Measurements from ENCODE around the gene GMPR.
"Not testable (repeated sequence)": the region's sequence is repeated elsewhere in the genome, so short reads cannot be mapped to it uniquely, and the experiment has no call there.

GMPR gene

DNA sequence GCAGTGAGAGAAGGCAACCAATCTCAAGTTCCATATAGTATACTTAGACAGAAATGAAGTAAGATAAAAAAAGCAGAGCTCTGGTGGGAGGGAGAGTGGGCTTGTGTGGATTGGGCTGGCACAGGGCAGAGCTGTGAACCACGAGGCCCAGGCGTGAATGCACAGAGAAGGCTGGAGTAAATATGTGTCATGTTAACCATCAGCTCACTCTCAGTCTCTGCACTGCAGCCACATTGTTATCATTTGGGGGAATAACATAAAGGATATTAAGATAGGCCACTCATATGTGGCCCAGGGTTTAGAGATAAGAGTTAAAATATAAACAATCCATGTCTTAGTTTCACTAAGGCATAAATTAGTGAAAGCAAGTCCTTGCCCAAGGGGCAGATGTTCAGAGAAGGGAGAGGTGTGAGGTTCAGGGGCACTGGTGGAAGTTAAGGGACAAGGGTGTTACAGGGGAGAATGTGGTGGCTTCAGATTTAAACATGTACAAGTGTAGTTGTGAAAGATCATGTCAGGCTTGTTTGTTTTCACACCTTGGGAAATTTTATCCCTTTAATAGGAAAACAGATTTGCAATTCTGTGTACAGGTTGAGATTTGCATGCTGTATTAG, 14.4 kb downstream of the GMPR start:
- TF ChIP-seq, protein P1, sequence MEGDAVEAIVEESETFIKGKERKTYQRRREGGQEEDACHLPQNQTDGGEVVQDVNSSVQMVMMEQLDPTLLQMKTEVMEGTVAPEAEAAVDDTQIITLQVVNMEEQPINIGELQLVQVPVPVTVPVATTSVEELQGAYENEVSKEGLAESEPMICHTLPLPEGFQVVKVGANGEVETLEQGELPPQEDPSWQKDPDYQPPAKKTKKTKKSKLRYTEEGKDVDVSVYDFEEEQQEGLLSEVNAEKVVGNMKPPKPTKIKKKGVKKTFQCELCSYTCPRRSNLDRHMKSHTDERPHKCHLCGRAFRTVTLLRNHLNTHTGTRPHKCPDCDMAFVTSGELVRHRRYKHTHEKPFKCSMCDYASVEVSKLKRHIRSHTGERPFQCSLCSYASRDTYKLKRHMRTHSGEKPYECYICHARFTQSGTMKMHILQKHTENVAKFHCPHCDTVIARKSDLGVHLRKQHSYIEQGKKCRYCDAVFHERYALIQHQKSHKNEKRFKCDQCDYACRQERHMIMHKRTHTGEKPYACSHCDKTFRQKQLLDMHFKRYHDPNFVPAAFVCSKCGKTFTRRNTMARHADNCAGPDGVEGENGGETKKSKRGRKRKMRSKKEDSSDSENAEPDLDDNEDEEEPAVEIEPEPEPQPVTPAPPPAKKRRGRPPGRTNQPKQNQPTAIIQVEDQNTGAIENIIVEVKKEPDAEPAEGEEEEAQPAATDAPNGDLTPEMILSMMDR (IDR thresholded peaks at IDR 0.05; ENCODE audit: low read depth, low read length): no peak
- H3K4me3 ChIP-seq (ENCODE audit: low read depth, low read length): no peak overlapping the region

DNA sequence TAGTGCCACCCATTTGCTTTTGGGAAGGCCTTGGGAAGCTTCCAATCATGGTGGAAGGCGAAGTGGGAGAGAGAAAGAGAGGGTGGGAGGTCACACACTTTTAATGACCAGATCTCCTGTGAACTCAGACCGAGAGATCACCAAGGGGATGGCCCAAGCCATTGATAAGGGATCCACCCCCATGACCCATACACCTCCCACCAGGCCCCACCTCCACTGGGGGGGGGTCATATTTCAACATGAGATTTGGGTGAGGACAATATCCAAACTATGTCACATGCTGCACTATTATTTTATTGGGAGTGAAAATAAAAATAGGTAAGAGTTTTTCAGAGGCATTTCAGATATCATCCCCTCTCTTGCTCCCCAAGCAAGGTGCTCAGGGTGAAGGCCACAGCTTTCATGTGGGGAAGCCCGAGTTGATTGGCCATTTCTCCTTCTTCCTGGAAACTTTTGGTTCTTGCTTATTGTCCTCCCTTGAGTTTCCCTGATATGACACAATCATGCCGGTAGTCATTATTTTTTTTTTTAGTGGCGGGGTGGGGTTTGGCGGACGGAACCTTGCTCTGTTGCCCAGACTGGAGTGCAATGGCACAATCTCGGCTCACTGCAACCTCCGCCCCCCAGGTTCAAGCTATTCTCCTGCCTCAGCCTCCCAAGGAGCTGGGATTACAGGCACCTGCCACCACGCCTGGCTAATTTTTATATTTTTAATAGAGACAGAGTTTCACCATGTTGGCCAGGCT, 15.2 kb downstream of the GMPR start:
- H3K4me3 ChIP-seq (ENCODE audit: low read depth, low read length): no peak overlapping the region
- TF ChIP-seq, protein P1 (IDR thresholded peaks at IDR 0.05; ENCODE audit: low read depth, low read length): no peak

DNA sequence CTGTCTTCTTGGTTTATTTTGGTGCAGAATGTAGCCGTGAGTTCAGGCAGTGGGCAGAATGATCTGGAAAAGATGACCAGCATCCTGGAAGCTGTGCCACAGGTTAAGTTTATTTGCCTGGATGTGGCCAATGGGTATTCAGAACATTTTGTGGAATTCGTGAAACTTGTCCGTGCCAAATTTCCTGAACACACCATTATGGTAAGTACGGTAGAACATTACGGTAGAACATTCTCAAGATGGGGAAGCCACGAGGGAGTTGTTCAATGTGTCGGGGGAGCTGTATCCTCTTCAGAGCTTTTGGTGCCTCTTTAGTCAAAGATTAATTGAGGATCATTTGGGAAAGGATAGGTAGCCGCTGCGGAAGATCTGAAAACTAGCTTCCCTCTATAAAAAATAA, 16.1 kb downstream of the GMPR start:
- H3K4me3 ChIP-seq (ENCODE audit: low read depth, low read length): no peak overlapping the region
- TF ChIP-seq, protein P1 (IDR thresholded peaks at IDR 0.05; ENCODE audit: low read depth, low read length): no peak

GRCh38 chr6:16256781-16257180, 18.4 kb downstream of the GMPR start:
- TF ChIP-seq, protein P1 (IDR thresholded peaks at IDR 0.05; ENCODE audit: low read depth, low read length): no peak
- no peak overlapping the region for H3K4me3 ChIP-seq (ENCODE audit: low read depth, low read length)

DNA sequence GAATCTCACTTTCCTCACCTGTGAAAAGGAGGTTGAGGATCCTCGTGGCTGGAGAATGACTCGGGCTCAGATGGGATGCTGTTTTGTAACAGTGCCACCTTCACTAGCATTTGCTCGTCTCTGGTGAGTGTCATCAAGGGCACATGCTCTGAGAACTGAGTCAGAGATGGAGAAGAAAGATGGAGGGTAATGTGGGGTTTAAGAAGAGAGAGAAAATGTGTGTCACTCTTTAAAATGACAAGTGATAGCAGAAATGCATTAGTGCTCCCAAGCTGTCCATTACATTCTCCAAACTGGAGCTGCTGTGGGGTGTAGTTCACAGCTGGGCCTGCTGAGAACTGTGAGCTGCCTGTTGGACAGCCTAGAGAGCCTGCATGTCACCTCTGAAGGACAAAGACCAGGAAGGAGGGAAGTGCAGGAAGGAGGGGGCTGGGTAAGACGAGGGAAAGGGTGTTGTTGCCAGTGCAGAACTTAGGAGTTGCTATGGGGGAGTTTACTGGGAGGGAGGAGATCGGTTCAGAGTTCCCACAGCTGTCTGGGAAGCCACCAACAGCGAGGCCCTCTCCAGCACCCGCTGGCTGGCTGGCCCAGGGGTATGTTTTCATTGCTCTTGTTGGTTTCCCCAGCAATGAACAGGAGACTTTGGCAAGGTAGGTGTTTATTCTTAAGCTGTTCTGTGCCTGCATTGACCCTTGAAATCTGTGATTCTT, 19.8 kb downstream of the GMPR start:
- TF ChIP-seq, protein P1 (IDR thresholded peaks at IDR 0.05; ENCODE audit: low read depth, low read length): no peak
- H3K4me3 ChIP-seq (ENCODE audit: low read depth, low read length): no peak overlapping the region

GRCh38 chr6:16258709-16259075, 20.3 kb downstream of the GMPR start:
- no peak overlapping the region for H3K4me3 ChIP-seq (ENCODE audit: low read depth, low read length)
- TF ChIP-seq, protein P1 (IDR thresholded peaks at IDR 0.05; ENCODE audit: low read depth, low read length): no peak

GRCh38 chr6:16259604-16260003, 21.2 kb downstream of the GMPR start:
- not testable (repeated sequence) for H3K4me3 ChIP-seq (ENCODE audit: low read depth, low read length)

DNA sequence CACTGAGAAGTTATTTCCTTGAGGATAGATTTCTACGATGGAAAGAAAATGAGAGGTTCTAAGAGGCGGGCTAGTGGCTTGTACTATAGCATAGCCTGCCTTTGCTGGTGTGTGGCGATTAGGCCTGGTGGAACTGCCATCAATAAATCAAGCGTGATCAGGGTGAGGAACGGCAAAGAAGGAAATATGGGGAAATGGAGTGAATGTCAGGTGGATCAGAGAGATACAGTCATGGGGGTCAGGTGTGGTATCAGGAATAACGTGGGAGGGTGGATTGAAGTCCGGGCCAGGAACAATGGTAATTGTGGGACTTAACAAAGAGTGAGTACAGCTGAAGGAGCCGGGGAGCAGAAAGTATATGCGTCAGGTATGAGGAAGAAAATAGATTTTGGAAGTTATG, 22.2 kb downstream of the GMPR start:
- H3K4me3 ChIP-seq (ENCODE audit: low read depth, low read length): not testable (repeated sequence)

DNA sequence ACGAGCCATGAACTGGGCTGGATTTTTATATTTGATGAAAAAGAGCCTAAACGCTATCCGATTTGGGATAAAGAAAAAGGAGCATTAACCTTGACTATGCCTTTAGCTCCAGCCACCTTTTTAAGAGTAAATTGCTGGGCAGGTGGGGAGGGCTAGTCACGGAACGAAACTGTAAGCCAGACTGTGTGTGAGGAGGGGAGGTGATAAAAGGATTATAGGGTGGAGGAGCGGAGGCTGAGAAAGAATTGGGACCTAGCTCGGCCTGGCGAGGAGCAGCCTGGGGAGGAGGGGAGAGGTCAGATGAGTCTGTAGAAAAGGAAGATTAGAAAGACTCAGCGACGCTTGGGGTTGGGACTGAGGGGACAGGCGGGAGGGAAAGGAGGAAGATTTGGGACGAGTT, 24.4 kb downstream of the GMPR start:
- not testable (repeated sequence) for H3K4me3 ChIP-seq (ENCODE audit: low read depth, low read length)

- not testable (repeated sequence) for H3K4me3 ChIP-seq (ENCODE audit: low read depth, low read length)
Measured at GRCh38 chr6:16263464-16264099, 25.2 kb downstream of the GMPR start.
